NCI-H2107 treated with DMSO at 0.1 percent for 48 hours (cell line): ENCODE data around the gene DCAF5.
"Not testable (repeated sequence)": the region's sequence is repeated elsewhere in the genome, so short reads cannot be mapped to it uniquely, and the experiment has no call there.

Experiments used
- DNase-seq: peaks from one replicate; lab custom pipeline; 2025; ENCODE audit not compliant: unreplicated experiment; lab: John Stamatoyannopoulos, UW

The DCAF5 gene

DNA sequence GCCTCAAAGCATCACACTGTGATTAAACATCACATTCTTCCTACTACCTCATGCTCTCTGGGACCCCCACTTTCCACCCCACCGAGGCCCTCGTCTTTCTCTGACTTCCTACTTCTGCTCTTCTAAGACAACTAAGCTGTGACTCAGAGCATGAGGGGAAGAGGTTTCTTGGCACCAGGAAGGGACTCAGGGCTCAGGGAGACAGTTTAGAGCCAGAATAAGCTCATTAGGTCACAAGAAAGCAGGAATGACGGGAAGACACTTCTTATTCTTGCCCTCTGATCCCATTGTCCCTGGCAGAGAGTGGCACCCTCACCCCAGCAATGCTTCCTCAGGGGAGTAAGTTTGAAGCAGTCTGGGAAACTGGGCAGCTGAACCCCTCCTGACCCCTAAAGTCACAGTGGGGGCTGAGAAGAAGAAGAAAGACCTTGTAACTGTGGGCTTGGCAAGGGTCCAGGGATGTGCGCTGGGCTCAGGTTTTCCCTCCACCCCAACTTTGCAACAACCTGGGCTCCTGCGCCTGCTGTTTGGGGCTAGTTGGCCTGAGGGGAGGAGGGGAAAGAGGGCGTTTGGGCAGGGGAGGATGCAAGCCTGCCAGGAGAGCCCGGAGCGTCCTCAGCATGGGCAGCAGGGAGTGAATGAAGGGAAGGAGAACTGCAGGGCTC, 109.2 kb downstream of the DCAF5 start:
- DNase-seq, result no peak

GRCh38 chr14:69042787-69043444, 110.0 kb downstream of the DCAF5 start:
- DNase-seq, result no peak

DNA sequence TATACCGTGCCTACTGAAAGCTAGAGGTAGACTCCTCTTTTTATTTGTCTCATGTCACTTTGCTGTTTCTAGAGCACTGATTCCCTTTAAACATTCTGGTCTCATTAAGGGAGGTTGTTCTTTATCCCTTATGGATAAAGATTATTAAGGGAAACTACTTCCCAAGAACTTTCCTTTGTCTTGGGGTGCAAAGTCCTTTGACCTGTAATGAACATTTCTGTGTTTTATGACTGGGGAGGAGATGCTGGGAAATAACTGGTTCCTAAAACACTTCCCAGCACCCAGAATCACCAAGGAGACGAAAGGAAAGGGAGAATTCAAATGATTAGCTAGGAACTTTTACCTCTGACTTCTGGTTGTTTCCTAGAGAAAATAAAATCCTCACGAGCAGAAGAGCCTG, 110.6 kb downstream of the DCAF5 start:
- DNase-seq, result no peak

- DNase-seq, result no peak
Observed at GRCh38 chr14:69041783-69042182, 111.1 kb downstream of the DCAF5 start.

- DNase-seq, result no peak
Observed at GRCh38 chr14:69040353-69040752, 112.6 kb downstream of the DCAF5 start.

DNA sequence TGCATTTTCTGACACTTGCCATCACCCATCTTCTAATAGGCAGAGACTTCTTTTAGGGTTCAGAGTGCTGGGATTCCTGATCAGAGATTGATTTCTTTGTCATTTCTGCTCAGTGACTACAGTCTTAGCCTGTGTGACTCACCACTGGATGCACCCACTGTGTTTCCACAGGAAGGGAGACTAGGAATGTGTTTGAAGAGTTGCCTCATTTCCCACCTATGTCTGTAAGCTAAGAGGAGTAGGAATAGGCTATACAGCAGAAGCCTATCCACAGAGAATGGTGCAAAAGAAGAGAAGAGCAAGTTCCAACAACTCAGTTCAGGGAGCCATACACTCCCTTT, 113.7 kb downstream of the DCAF5 start:
- DNase-seq, result no peak

DNA sequence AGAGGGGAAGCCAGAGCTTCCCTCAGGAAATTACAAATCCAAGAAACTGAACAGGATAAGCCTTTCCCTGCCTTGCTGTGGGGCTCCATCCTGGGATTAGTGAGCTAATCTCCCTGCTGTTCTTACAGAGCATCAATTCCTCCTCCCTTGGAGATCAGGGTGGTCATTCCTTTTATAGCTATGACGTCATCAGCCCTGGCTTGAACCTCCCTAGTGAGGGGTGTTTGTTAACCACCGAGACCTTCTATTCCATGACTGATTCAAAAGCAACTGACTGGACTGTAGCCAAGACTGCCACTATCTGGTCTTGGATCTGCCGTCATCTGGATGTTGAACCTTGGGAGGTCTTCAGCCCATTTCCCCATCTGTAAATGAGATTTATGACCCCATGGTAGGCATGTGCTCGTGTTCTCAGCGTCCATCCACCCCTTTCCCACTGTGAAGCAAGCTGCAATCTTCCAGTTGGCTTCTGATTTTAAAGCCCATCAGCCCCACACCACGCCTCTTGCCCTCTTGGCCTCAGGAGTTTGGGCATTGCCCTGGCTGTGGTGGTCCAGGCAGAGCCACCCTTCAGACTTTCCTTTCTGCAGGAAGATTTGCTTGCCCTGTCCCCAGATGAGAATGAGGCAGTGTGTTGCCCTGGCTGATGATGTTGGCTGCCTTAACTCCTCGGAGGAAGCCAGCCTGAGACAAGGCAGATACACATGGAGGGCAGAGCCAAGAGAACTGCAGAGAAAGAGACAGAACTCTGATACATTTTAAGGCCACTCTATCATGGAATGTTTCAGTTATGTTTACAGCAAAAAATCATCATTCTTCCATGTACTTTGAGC, 114.2 kb downstream of the DCAF5 start:
- DNase-seq, result no peak

DNA sequence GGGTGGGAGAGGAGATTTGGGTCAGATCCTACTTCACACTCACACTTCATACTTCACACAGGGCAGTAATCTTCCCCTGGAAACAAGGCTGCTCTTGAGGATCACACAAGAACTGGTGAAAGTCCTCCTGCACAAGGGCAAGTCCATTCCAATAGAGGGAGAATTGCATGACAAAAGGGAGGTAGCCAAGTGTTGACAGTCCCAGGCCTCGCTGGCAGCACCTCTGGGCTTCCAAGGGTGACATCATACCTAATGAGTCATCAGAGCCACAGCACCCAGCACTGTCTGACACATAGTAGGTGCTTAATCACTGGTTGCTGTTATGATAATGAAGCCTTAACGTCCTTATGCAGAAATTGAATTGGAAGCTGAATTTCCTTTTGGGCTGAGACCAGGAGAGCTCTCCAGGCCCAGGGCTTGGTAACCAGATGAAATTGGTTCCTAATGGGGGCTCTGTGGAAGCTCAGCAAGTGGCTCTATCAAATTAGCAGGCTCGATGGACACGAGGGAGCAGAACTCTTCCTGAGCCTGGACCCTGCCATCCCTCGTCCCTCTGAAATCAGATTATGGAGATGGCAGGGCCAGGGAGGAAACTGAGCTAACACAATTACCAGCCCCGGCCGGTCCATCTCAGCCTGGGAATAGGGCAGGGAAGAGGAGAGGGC, 115.0 kb downstream of the DCAF5 start:
- DNase-seq, result no peak

GRCh38 chr14:69036757-69037506, 116.0 kb downstream of the DCAF5 start:
- no peak for DNase-seq

DNA sequence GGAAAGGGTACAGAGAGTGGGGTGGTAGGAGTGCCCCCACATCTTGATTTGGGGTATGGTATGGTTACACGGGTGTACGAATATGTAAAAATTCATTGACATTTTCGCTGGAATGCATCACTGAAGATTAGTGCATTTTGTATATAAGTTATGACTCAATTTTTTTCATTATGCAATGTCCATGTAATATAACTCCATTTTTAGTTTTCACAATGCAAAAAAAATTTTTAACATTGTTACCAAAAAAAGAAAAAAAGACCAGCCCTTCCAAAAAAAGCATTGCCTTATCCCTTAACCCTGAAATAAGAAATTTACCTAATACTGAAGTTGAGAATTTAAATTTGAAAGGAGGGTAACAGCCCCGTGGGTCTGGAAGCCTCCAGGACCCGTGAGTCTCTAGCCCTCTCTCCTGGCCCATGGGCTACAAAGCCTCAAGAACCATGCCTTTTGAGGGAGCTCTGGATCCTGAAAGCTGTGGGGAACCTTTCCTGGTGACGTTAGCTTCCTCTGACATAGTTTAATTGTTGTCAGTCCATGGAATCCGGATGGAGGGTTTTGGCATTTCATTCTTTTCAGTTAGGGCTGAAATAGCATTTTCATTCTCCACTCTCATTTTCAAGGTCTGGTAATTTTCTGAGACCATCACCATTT, 118.2 kb downstream of the DCAF5 start:
- no peak for DNase-seq

GRCh38 chr14:69027242-69027913, 125.5 kb downstream of the DCAF5 start:
- DNase-seq, result no peak

DNA sequence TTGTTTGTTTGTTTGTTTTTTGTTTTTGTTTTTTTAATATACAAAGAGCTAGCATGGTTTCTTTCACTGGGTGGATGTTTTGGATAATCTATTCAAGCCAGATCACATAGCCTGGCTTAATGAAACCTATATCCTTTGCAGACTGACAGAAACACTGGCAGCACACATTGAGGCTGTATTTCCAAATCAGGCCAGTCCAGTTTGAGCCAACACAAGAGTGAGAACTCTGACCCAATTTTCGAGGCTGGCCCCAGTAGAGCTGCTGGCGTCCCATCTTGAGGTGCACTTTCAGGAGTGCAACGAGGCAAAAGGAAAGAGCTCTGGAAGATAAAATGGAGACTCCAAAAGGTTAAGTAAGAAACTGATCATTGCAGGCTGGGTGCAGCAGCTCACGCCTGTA, 129.9 kb downstream of the DCAF5 start:
- DNase-seq, result no peak

- DNase-seq, result not testable (repeated sequence)
Observed at GRCh38 chr14:69022093-69022492, 130.8 kb downstream of the DCAF5 start.

DNA sequence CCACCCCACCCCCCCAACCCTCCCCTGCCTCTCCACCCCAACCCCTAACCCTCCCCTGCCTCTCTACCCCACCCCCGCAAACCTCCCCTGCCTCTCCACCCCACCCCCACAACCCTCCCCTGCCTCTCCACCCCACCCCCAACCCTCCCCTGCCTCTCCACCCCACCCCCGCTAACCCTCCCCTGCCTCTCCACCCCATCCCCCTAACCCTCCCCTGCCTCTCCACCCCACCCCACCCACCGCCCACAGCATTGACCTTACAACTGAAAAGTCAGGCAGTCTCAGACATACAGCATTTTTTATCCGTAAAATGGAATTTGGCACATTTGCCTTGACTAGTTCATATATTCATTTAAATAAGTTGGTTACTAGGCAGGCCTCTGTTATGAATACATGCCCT, 135.2 kb downstream of the DCAF5 start:
- no peak for DNase-seq

DNA sequence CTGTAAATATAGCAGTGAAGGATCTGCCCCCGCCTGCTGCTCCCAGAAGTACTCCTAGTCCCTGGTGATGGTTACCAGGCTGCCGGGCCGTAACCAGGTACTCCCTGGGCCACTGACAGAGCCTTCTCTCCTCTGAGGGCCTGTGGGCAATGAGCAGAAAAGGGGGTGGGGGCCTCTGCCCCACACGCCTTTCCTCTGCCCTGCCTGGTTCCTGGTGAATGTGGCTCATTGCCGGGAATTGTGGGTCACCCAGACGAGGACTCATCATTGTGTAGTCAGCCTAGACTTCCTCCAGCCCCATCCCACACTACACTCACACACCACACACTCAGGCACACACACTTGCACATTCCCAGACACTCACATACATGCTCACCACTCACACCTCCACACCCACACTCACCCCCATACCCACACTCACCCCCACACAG, 138.1 kb downstream of the DCAF5 start:
- no peak for DNase-seq

DNA sequence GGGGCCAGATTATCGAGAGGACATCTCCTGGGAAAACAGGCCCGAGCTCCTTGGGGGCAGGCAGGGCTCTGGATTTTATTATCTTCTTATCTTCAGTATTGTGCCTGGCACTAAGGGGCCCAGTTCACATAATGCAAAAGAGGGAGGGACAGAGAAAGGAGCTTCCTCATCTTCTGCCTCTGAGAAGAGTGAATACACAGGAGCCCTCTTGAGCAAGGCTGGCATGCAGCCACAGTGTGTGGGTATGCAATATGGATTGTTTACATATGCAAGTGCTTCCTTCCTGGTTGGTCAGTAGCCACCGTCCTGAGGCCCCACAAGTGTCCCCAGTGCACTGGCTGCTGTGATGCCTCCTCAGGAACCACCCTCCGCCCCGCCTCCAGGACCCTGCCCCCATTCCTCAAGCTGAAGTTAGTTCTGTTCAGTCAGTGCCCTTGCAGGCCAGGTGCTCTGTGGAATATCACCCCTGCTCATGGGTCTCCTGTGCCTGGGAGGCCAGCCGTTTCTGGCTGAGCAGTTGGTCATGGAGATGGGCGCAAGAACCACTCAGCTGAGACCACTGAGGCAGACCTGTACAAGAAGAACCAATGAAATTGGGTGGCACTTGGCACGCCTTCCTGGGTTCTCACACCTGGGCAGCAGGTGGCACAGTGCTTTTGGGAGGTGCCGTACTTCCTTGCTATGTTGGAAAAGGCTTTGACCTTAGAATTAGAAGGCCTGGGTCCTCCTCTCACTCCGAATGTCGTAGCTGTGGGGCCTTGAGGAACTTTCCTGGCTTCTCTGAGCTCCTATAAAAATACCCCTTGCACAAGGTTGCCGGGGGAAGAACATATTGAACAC, 138.8 kb downstream of the DCAF5 start:
- no peak for DNase-seq

GRCh38 chr14:69012256-69012953, 140.5 kb downstream of the DCAF5 start:
- no peak for DNase-seq

DNA sequence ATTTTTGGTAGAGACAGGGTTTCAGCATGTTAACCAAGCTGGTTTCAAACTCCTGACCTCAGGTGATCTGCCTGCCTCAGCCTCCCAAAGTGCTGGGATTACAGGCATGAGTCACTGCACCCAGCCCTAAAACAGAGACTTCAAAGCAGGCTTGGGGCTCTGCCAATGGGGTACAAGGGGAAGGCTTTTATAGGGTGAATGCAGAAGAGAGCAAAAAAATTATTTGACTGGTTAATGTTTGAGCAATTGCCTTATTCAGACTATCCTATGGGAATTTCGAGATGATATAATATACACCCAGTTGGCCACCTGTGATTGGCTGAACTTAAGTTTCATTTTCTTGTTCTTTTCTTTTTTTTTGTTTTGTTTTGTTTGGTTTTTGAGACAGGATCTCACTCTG, 142.3 kb downstream of the DCAF5 start:
- no peak for DNase-seq
